Lower leg skin (tissue), 4 donors: Measurements from ENCODE around the gene BRMS1L. TPM values are rescaled to one million over a fixed set of nuclear protein-coding genes. Genes with fewer than 3 reads are reported as not detected.
A peak's percentile ranks its signal among the peaks of the same experiment; 100 is the strongest.
"Not testable (repeated sequence)": the region's sequence is repeated elsewhere in the genome, so short reads cannot be mapped to it uniquely, and the experiment has no call there.

Experiments
- DNase-seq, 2 donors: peaks; one replicate each; pipeline ENCODE4 v3.0.0-alpha.2; 2019; ENCODE audit warnings: low spot score in 2 of 2
- H3K4me3 ChIP-seq: fragments of 200-600 bp; sonication (generic); 2 replicates; pipeline ENCODE4 v1.5.1; 2017; ENCODE audit warnings: mild to moderate bottlenecking, low read depth; ENCODE audit not compliant: poor library complexity, severe bottlenecking
- POLR2A ChIP-seq, 2 donors: fragments of 450-650 bp; IDR thresholded peaks; one replicate each; pipeline ENCODE4 v1.6.1; 2016 to 2017; ENCODE audit warnings: antibody characterized with exemption in 2 of 2, mild to moderate bottlenecking in 1 of 2, moderate library complexity in 1 of 2
- WGBS, 2 donors: methylation state at CpG; one replicate each; pipeline ENCODE4 v1.1.5; 2018; 5-methylcytosine and 5-hydroxymethylcytosine counted together
- intact Hi-C: fragments of 100-400 bp; cut with DNase I; formaldehyde crosslinking; loops from one replicate; pipeline ENCODE4 v1.15.0; 2023; ENCODE audit warnings: low total_unique reads
- total RNA-seq, 4 donors: library from RNA; depleted of rRNA; stranded (reverse); fragments of >200 nt; gene quantifications; one replicate each; pipeline ENCODE4 v1.1.0, GENCODE V29; 2016
- TF ChIP-seq, protein P1 (sequence below), 3 donors: fragments of 450-650 bp; IDR thresholded peaks; one replicate each; pipeline ENCODE4 v1.5.1; 2016; ENCODE audit warnings: antibody characterized with exemption in 3 of 3, mild to moderate bottlenecking in 3 of 3, moderate library complexity in 2 of 3

The BRMS1L gene
- total RNA-seq, 4 donors from 2014 or later, result 2.7 to 5.8 (median 4.1) TPM

DNA sequence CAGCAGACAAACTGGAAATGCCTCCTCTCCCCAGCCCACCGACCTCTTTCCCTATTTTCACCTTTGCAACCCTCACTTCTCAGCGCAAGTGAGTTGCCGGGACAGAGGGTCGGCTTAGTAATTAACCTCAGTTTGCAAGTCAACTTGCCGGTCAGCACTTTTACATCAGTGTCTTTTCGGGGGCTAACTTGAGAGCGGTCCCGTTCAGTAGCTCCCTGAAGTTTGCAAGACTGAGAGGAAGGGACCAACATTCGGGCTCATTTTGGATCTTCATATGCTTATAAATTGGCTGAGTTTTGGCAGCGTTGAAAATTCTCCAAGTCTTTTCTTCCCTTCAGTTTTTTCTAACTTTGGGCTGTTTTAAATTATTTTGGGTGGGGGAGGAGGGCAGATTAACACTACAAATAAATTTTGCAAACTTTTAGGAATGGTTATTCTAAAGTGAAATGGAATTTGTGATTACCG lies 846 bp downstream of the BRMS1L start:
- TF ChIP-seq, protein P1, sequence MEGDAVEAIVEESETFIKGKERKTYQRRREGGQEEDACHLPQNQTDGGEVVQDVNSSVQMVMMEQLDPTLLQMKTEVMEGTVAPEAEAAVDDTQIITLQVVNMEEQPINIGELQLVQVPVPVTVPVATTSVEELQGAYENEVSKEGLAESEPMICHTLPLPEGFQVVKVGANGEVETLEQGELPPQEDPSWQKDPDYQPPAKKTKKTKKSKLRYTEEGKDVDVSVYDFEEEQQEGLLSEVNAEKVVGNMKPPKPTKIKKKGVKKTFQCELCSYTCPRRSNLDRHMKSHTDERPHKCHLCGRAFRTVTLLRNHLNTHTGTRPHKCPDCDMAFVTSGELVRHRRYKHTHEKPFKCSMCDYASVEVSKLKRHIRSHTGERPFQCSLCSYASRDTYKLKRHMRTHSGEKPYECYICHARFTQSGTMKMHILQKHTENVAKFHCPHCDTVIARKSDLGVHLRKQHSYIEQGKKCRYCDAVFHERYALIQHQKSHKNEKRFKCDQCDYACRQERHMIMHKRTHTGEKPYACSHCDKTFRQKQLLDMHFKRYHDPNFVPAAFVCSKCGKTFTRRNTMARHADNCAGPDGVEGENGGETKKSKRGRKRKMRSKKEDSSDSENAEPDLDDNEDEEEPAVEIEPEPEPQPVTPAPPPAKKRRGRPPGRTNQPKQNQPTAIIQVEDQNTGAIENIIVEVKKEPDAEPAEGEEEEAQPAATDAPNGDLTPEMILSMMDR (IDR thresholded peaks at IDR 0.05), result no peak
- no peak for TF ChIP-seq POLR2A (IDR thresholded peaks at IDR 0.05)
- WGBS, 2 donors, result 2 to 3% methylated on average over 11 of the region's 11 CpGs
- DNase-seq, result no peak
- H3K4me3 ChIP-seq, result peak overlapping the region; percentile 61
- intact Hi-C loops, result no loop called here

DNA sequence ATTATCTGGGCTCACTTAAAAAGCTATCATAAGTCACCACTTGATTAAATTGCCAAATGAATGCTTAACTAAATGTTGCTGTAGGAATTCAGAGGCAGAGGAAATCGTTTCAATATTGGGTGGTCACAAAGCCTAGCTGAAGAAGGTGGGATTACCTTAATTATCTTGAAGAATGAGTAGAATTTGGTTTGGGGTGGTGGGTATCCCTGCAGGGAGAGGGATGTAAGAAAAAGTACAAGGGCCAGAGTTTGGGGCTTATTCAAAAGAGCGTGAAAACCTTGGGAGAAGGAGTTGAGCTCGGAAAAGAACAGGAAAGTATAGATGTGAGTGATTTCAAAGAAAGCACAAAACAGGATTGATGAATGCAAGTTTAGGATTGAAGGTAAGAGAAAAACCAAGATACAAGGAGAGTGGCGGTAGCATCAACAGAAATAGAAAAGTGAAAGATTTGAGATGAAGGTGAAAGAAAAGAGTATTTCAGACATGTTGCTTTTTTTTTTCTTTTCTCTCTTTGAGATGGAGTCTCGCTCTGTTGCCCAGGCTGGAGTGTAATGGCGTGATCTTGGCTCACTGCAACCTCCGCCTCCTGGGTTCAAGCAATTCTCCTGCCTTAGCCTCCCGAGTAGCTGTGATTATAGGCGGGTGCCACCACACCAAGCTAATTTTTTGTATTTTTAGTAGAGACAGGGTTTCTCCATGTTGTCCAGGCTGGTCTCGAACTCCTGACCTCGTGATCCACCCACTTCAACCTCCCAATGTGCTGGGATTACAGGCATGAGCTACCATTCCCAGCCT lies 1.7 kb downstream of the BRMS1L start:
- TF ChIP-seq, protein P1 (IDR thresholded peaks at IDR 0.05), result no peak
- no peak for TF ChIP-seq POLR2A (IDR thresholded peaks at IDR 0.05)
- WGBS, 2 donors, result 88 to 91% methylated on average over 11 of the region's 11 CpGs
- intact Hi-C loops, result no loop called here
- no peak for DNase-seq
- no peak overlapping the region for H3K4me3 ChIP-seq

DNA sequence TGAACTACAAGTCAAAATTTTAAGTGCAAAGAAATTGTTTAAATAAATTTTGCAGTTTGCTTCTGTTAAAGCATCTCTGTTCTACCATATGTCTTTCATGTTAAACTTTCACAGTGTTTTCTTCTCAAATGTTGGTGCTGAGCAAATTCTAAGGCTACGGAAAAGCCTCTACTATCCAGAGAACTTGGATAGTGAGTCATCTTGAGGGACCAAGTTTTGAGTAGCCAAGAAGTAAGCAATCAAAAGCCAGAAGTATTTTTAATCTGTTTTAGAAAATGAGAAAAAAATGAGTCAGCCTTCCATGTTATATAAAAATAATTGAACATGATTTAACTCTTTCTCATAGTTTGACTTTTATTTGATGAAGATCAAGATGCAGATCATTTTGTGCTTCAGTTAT lies 3.3 kb downstream of the BRMS1L start:
- intact Hi-C loops, result no loop called here
- no peak overlapping the region for H3K4me3 ChIP-seq
- 45 to 58% methylated on average over 1 of the region's 1 CpG for WGBS, 2 donors
- TF ChIP-seq, protein P1 (IDR thresholded peaks at IDR 0.05), result no peak
- no peak for TF ChIP-seq POLR2A (IDR thresholded peaks at IDR 0.05)
- DNase-seq, result no peak

DNA sequence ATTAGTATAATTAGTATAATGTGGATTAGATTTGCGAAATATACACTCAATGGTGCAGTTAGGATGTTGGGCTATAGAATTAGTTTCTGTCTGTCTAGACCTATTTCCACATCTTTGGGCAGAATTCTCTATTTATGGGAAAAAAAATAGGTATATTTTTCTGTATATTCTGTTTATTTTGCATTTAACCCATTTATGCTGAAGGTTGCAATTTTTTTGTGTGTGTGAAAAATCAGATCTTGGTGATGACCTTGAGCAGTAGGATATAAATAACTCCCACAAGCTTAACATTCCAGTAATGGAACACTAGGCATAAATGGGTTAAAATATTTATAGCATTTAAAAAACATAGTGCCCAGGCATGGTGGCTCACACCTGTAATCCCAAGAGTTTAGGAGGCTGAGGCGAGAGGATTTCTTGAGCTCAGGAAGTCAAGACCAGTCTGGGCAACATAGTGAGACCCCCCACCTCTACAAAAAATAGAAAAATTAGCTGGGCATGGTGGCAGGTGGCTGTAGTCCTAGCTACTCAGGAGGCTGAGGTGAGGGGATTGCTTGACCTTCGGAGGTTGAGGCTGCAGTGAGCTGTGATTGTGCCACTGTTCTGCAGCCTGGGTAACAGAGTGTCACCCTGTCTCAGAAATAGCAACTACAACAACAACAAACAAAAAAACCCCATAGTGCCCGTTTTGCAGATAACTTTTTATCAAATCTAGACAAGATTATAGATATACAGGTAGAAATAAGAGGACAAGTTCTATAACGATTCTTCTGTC lies 9.3 kb downstream of the BRMS1L start:
- DNase-seq, result no peak
- 84 to 90% methylated on average over 5 of the region's 5 CpGs for WGBS, 2 donors
- TF ChIP-seq, protein P1 (IDR thresholded peaks at IDR 0.05), result no peak
- no peak for TF ChIP-seq POLR2A (IDR thresholded peaks at IDR 0.05)
- intact Hi-C loops, result no loop called here
- no peak overlapping the region for H3K4me3 ChIP-seq

DNA sequence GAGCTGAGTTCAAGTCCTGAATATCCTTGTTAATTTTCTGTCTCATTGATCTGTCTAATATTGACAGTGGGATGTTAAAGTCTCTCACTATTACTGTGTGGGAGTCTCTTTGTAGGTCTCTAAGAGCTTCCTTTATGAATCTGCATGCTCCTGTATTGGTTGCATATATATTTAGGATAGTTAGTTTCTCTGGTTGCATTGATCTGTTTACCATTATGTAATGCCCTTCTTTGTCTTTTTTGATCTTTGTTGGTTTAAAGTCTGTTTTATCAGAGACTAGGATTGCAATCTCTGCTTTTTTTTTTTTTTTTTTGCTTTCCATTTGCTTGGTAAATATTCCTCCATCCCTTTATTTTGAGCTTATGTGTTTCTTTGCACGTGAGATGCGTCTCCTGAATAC lies 15.6 kb downstream of the BRMS1L start:
- intact Hi-C loops, H3K4me3 ChIP-seq, DNase-seq: not testable (repeated sequence)
- WGBS, 2 donors, result 98 to 100% methylated on average over 2 of the region's 2 CpGs

DNA sequence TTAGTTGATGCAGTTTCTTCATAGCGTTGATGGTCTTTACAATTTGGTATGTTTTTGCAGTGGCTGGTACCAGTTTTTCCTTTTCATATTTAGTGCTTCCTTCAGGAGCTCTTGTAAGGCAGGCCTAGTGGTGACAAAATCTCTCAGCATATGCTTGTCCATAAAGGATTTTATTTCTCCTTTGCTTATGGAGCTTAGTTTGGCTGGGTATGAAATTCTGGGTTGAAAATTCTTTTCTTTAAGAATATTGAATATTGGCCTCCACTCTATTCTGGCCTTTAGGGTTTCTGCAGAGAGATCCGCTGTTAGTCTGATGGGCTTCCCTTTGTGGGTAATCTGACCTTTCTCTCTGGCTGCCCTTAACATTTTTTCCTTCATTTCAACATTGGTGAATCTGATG lies 16.1 kb downstream of the BRMS1L start:
- intact Hi-C loops, H3K4me3 ChIP-seq, DNase-seq: not testable (repeated sequence)
- WGBS, 2 donors, result 99 to 100% methylated on average over 2 of the region's 2 CpGs
